OCI-LY3 (cell line): ENCODE data around the gene ZHX3.

Experiments
- EZH2phosphoT487 ChIP-seq: fragments of 200-600 bp; shearing (Covaris generic); IDR thresholded peaks from 2 replicates; pipeline ENCODE4 v1.6.1; 2018; ENCODE audit warnings: antibody characterized with exemption, mixed run types, low read depth
- TF ChIP-seq, protein P1 (sequence below): fragments of 200-600, 300-600 bp; sonication (generic); IDR thresholded peaks from 2 replicates; pipeline ENCODE4 v1.5.1; 2014; ENCODE audit warnings: antibody characterized with exemption, low read length, low read depth

DNA sequence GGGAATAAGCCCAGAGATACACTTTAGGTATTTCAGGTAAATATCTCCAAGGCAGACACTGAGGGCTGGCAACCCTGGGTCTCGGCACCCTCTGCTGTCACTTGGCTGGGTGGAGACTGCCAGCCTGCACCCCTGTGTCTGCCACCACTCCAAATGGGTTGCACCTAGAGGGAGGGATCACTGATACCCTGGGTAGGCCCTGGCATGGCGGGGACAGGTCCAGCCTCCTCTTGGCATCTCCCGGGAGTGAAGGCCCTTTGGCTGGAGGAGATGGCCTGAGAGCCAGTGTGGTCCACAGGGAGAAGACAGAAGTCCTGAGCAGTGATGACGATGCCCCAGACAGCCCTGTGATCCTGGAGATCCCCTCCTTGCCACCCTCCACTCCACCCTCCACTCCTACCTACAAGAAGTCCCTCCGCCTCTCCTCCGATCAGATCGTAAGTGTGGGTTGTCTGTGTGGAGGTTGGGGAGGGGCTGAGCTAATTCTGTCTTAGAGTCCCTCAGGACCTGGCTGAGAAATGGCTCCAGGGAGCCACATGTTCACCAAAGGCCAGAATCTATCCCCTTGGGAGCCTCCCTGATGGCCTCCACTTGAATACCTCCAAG lies 38.2 kb upstream of the ZHX3 start:
- TF ChIP-seq, protein P1, sequence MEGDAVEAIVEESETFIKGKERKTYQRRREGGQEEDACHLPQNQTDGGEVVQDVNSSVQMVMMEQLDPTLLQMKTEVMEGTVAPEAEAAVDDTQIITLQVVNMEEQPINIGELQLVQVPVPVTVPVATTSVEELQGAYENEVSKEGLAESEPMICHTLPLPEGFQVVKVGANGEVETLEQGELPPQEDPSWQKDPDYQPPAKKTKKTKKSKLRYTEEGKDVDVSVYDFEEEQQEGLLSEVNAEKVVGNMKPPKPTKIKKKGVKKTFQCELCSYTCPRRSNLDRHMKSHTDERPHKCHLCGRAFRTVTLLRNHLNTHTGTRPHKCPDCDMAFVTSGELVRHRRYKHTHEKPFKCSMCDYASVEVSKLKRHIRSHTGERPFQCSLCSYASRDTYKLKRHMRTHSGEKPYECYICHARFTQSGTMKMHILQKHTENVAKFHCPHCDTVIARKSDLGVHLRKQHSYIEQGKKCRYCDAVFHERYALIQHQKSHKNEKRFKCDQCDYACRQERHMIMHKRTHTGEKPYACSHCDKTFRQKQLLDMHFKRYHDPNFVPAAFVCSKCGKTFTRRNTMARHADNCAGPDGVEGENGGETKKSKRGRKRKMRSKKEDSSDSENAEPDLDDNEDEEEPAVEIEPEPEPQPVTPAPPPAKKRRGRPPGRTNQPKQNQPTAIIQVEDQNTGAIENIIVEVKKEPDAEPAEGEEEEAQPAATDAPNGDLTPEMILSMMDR: no peak
- no peak for TF ChIP-seq EZH2phosphoT487
